Nucleus accumbens (tissue), 56 donors: ENCODE results near the gene PLXNC1.

Experiments used
- DNase-seq, 56 donors: peaks; one replicate each; lab custom pipeline; 2025; lab: John Stamatoyannopoulos, UW

PLXNC1 gene

DNA sequence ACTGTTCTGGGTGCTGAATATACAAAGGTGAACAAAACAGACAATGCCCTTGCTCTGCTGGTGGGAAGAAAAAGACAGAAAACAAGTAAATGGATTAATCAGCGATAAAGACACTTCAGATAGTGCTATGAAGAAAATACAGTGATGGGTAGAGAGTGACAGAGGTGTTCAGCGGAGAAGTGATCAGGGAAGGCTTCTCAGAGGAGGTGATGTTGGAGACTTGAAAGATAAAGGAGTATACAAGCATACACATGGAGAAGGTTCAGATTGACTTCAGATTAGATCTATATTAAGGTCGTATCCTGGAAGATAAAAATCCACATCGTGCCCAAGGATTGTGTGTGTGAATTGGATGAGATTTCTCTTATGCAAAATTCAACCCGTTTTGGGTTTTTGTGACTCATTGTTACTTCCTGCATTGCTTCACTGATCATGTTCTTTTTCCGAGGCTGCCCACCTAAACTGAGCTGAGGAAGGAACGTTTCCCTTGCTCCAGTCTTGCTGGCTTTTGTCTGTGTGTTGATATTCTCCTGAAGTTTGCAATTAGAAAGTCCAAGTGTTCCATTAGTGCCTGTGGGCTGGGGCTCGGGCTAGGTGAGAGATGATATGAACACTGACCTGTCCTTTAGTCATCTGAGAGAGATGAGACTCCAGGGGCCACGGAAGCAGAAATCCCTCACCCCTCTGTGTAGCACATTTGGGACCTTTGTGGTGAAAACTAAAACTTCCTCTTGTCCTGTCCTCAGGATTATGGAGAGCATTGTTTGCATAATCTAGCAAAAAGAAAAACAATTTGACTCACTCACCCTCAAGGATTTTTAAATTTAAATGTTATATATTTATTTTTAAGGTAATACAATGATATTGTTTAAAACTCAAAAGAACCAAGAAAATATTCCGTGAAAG, 27.6 kb downstream of the PLXNC1 start:
- peak in 4 of 56 donors; percentile 5 to 43 (median 16) for DNase-seq

GRCh38 chr12:94178054-94178453, 29.7 kb downstream of the PLXNC1 start:
- DNase-seq, result no peak

DNA sequence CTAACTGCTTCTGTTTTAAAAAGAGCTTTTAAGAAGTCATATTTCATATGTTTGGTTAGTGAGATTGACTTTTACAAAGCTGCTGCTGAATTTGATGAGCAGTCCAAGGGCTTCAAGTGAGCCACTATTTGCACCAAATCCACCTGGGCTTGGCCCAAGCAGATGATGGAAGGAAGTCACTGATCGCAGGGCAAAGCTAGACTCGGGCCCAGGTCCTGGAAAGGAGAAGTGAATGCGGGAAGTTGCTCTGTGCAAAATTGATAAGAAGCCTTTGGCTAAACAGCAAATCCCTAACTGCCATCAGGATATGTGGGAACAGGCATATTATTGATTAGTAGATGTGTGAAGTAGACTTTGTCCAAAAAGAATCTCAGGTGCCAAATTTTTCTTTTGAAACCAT, 30.5 kb downstream of the PLXNC1 start:
- DNase-seq, result no peak

GRCh38 chr12:94179723-94180122, 31.3 kb downstream of the PLXNC1 start:
- no peak for DNase-seq

- DNase-seq, result no peak
These were observed 32.4 kb downstream of the PLXNC1 start for GRCh38 chr12:94180558-94181296.

- DNase-seq, result no peak
These were observed 34.8 kb downstream of the PLXNC1 start for GRCh38 chr12:94182986-94183707.

DNA sequence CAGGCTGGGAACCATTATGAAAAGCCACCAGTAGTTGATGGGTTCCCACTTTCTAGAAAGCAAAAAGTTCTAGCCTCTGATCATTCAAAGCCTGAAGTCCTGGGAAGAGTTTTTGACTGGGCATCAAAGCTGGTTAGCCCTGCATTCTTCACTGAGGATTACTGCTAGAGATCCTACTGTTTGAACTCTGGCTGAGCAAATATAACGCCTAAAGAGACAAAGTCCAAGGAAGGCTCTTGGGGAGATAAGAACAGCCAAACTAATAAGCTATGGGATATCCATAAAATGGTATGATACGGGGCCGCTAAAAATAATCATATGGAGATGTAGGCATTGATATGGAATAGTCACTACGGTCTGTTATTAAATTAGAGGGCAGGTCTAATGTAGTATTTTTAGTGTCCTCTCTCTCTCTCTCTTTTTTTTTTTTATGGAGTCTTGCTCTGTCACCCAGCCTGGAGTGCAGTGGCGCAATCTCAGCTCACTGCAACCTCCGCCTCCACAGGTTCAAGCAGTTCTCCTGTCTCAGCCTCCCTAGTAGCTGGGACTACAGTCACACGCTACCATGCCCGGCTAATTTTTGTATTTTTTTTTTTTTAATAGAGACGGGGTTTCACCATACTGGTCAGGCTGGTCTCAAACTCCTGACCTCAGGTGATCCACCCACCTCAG, 35.5 kb downstream of the PLXNC1 start:
- DNase-seq, result no peak

DNA sequence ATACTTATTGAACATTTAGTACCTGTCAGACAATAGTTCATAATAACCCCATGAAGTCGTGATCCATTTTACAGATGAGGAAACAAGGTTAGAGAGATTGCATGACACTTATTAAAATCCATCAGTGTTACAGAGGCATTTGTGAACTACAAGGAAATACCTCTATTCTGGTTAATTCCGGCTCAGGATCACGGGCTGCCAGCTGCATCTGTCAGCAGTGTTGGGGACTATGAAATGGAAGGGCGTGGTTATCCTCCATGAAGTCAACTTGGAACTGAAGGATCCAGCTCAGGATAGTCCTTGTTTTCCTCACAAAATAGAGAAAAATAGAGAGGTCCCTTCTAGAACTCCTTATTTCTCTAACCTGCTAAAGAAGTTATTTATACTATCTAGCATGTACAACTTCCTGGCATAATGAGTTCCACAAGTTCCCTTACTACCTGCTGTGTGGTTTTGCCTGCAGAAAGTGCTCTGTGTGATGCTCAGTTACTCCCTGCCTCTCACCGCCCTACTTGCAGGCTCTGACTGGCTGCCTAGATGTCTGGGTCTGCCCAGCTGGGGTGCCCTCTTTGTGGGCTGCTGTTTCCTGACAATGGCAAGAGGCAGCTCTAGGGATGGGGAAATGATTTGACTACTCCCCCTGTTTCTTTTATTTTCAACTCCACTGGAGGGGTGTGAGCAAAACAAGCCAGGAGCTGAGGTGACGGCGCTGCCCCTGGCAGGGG, 36.8 kb downstream of the PLXNC1 start:
- peak in 2 of 56 donors; percentile 9 to 13 for DNase-seq

GRCh38 chr12:94185801-94186200, 37.4 kb downstream of the PLXNC1 start:
- DNase-seq, result peak in 1 of 56 donors; percentile 14

DNA sequence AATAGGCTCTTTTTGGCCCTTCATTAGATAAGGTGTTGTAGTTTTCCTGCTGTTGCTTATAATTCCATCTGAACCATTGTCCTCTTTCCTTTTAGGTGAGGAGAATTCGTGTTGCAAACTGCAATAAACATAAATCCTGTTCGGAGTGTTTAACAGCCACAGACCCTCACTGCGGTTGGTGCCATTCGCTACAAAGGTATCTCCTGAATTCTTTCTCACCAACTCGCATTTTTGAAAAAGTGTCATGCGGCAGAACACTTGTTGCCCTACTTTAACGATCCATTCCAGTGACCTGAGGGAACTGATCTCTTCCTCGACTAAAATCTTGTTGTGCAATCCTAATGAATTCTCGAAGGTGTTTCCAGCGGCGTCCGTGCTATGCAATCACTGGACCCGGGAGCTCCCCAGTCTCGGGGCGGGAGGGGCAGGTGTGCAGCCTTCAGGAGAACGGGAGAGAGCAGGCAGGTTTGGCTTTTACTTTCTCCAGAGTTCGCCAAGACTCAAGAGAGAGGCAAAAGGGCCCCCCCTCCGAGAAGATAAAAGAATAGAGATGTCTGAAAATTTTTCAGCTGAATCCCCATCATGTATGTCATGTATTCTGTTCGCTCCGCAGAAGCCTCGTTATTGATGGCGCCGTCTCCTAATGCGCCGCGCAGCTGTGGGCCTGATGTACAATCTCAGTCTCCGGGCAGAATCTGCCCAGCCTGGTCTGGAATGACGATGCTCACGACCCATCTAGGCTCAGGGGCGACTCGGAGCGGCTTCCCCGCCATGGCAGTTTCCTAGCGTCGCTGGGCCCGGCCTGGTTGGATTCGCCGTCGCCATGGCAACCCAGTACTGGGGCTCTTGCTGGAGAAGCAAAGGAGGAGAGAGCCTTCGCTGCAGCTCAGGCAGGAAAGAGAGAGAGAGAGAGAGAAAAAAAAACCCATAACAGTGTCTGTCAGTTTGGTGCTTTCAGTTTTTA, 38.2 kb downstream of the PLXNC1 start:
- DNase-seq, result peak in 54 of 56 donors; percentile 16 to 91 (median 66)

DNA sequence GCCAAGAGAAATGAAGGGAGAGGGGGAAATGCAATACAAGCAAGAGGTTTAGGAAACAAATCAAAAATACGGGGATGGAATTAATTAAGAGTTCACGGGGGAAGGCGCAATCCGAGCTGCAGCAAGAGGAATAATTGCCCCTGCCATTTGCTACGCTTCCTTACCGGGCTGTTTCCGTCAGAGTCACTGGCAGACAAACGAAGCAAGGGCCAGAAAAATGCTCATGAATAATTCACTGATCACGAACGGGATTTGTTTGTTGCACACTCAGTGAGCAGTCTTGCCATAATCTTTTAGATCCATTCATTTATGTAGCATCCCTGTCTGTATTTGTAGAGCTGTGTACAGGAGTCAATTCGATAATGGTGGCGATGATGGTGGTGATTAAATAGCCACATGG, 39.0 kb downstream of the PLXNC1 start:
- peak in 15 of 56 donors; percentile 12 to 59 (median 40) for DNase-seq

DNA sequence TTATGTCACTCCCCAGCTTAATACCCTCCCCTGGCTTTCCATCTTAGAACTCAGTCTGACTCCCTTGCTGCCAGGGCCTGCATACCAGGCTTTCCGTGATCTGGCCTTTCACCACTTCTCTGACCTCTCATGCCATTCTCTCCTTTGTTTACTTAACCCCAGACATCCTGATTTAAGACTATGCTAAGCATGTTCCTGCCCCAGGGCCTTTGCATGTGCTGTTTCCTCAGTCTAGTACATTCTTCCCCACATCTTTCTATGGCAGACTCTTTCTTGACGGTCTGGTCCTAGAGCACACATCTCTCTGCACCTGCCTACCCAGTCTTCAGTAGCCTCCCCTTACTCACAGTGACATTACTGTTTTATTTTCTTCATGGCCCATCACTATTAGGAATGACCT, 42.2 kb downstream of the PLXNC1 start:
- no peak for DNase-seq

- no peak for DNase-seq
These were observed 42.6 kb downstream of the PLXNC1 start for GRCh38 chr12:94191023-94191422.

DNA sequence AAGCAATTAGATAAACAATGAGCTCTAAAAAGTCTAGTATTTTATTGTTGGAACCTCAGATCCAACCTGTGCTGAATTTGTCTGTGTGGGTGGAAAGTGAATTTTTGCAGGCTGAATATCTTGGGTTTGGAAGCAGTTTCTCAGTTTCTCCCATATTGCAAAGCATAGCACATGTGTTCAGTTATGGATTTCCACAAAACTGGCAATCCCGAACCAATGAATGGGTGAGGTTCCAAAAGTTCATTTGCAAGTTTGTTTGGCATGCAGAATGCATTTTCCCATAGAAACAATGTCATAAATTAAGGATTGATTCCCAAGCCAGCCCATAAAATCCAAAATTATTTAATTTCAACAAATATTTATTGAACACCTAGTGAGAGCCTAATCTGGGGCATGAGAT, 43.4 kb downstream of the PLXNC1 start:
- DNase-seq, result peak in 1 of 56 donors; percentile 2

DNA sequence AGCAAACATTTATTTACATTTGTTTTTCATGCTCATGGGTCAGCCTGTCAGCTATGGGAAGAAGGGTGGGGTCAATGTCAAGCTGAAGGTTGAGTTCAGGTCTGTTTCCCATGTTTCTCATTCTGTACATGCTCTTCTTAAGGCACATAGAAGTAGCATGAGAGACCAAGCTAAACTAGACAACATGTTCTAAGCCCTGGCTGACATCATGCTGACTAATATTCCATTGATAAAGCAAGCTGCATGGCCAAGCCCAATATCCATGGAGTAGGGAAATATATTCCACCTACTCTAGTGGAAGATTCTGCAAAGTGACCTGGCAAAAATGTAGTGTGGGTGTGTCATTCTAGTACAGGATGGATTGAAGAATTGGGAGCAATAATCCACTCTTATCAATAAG, 44.1 kb downstream of the PLXNC1 start:
- DNase-seq, result no peak

DNA sequence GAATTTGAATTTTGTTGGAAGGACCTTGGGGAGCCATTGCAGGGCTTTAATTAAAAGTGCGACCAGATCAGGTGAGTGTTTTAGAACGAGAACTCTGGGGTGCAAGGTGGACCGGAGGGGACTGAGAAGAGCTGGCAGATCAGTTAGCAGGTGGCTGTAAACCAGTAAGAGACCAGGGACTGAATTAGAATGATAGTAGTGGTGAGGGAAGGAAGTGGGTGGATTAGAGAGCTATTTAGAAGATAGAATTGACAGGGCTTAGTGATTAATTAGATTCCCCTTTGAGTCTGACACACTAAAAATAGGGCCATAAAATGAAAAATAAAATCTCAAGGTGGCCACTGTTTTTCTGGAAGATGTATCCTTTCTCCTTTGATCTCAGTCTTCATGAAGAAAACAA, 44.8 kb downstream of the PLXNC1 start:
- no peak for DNase-seq

GRCh38 chr12:94195483-94195882, 47.1 kb downstream of the PLXNC1 start:
- no peak for DNase-seq

DNA sequence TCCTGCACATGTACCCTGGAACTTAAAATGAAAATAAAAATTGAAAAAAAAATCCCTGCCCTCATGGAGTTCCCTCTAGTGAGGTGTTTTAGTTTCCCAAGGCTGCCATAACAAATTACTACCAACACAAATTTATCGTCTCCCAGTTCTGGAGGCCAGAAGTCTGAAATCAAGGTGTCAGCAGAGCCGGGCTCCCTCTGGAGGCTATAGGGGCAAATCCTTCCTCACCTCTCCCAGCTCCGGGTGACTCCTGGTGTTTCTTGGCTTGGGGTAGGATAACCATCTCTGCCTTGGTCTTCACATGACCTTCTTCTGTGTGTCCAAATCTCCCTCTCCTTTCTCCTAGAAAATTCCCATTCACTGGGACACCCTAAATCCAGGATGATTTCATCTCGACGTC, 50.1 kb downstream of the PLXNC1 start:
- DNase-seq, result no peak

GRCh38 chr12:94198872-94199271, 50.5 kb downstream of the PLXNC1 start:
- no peak for DNase-seq
